ENCODE results near the gene MRPL43.

DNA sequence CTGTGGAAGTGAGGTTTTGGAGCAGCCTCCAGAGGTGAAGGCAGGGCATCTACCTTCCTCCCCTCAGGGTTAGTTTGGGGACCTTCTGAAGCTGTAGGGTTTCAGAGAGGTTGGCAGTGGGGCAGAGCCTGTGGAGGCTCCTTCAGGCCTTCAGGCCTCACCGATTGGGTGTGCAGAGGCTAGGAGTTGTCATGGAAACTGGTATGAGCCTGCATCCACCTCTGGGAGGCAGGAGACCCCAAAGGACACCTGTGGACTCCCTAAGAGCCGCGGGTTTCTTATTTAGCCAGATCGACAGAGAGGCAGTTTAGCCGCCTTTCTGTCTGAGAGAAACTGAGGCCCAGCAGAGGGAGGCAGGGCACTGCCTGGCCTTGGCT is 14.3 kb upstream of the MRPL43 start:
- no peak for TF ChIP-seq POLR2A (IDR thresholded peaks at IDR 0.05; ENCODE audit: low read length)
- no peak for TF ChIP-seq GATA1 (IDR thresholded peaks at IDR 0.05; ENCODE audit: low read depth, low read length)
